Measurements from ENCODE around the gene EXTL2.
"Not testable (repeated sequence)": the region's sequence is repeated elsewhere in the genome, so short reads cannot be mapped to it uniquely, and the experiment has no call there.

Gene EXTL2

DNA sequence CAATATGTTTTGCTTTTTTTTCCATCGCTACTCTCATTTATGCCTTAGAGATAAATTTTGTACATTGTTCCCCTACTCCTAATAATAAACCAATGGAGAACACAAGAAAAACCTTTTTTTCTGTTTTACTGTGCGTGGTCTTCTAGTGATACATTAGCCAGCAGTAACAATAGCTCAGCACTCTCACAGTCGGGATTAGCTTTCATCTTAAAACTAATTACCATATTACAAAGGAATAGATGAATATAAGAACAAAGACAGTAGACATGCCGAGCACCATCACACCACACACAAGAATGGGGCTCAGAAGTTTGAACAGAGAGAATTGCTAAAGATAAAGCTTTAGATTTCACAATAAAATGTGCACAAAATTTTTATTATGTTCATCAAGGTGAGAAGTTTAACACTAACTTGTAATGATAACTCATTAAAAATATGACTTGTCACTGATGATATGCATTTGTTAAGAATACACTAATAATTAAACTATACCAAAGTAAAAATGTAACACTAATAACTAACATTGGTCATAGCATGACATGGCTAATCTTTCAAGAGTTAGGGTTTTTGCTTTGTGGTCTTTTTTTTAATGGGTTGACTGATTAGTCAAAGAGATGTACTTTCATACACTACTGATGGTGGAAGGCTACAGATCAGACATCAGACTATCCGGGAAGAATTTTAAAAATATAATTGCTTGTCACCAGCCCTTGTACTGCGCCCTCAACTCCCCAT, 61.8 kb downstream of the EXTL2 start:
- Histone ChIP-seq H3K36me3 (ENCODE audit: control insufficient read depth, insufficient read depth, low read length) (no peaks in the 10 kb centered on the region), H3K27me3 (ENCODE audit: control insufficient read depth, insufficient read depth, low read length) (no peaks in the 10 kb centered on the region), H3K27ac (ENCODE audit: low read length) (no peak overlapping the region), H3K4me1 (ENCODE audit: control insufficient read depth, insufficient read depth, low read length) (no peaks in the 10 kb centered on the region), H3K4me3 (ENCODE audit: low read length) (no peak overlapping the region), H3K9me3 (ENCODE audit: control insufficient read depth, insufficient read depth, low read length) (no peaks in the 10 kb centered on the region)
- WGBS (ENCODE audit: insufficient coverage, insufficient read length) = no CpG with 5 or more reads among the region's 6 CpGs
- DNase-seq (ENCODE audit: low read depth, low spot score) = no peak

DNA sequence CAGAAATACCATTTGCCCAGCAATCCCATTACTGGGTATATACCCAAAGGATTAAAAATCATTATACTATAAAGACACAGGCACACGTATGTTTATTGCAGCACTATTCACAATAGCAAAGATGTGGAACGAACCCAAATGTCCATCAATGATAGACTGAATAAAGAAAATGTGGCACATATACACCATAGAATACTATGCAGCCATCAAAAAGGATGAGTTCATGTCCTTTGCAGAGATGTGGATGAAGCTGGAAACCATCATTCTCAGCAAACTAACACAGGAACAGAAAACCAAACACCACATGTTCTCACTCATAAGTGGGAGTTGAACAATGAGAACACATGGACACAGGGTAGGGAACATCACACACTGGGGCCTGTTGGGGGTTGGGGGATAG, 69.0 kb downstream of the EXTL2 start:
- H3K27me3 ChIP-seq (ENCODE audit: control insufficient read depth, insufficient read depth, low read length); DNase-seq (ENCODE audit: low read depth, low spot score); H3K27ac ChIP-seq (ENCODE audit: low read length); H3K9me3 ChIP-seq (ENCODE audit: control insufficient read depth, insufficient read depth, low read length); H3K4me1 ChIP-seq (ENCODE audit: control insufficient read depth, insufficient read depth, low read length); H3K4me3 ChIP-seq (ENCODE audit: low read length); H3K36me3 ChIP-seq (ENCODE audit: control insufficient read depth, insufficient read depth, low read length): not testable (repeated sequence)
- WGBS (ENCODE audit: insufficient coverage, insufficient read length) = no CpG with 5 or more reads among the region's 2 CpGs

Measured in iPS DF 6.9 (cell line).